ENCODE data around the gene RHOB. TPM values are rescaled to one million over a fixed set of nuclear protein-coding genes. Genes with fewer than 3 reads are reported as not detected.
"Not testable (repeated sequence)": the region's sequence is repeated elsewhere in the genome, so short reads cannot be mapped to it uniquely, and the experiment has no call there.

RHOB gene
- polyA plus RNA-seq (ENCODE audit: insufficient read length in 10 of 10) = 100 to 1,000 TPM in 9 of 10 donors, 10 to 100 TPM in 1; 83.3 to 183 (median 122) TPM
- long read RNA-seq, donor 1, transcript RHOB-201 (1 exons, 2,372 nt) = major isoform, 169 of 169 reads
- long read RNA-seq, donor 1, partial matches to known transcripts = 0 of 169 reads
- long read RNA-seq, donor 1, other reads (novel, unspliced or antisense) = 0 of 169 reads
- long read RNA-seq, donor 2, transcript RHOB-201 (1 exons, 2,372 nt) = major isoform, 78 of 78 reads
- long read RNA-seq, donor 2, partial matches to known transcripts = 0 of 78 reads
- long read RNA-seq, donor 2, other reads (novel, unspliced or antisense) = 0 of 78 reads
- long read RNA-seq, donor 3, partial matches to known transcripts = 0 of 1 reads
- long read RNA-seq, donor 3, other reads (novel, unspliced or antisense) = 0 of 1 reads
- long read RNA-seq, donor 4, transcript RHOB-201 (1 exons, 2,372 nt) = major isoform, 107 of 107 reads
- long read RNA-seq, donor 4, partial matches to known transcripts = 0 of 107 reads
- long read RNA-seq, donor 4, other reads (novel, unspliced or antisense) = 0 of 107 reads
- long read RNA-seq, donor 5, transcript RHOB-201 (1 exons, 2,372 nt) = major isoform, 205 of 205 reads
- long read RNA-seq, donor 5, partial matches to known transcripts = 0 of 205 reads
- long read RNA-seq, donor 5, other reads (novel, unspliced or antisense) = 0 of 205 reads
- long read RNA-seq, donor 6, transcript RHOB-201 (1 exons, 2,372 nt) = major isoform, 147 of 147 reads
- long read RNA-seq, donor 6, partial matches to known transcripts = 0 of 147 reads
- long read RNA-seq, donor 6, other reads (novel, unspliced or antisense) = 0 of 147 reads
- long read RNA-seq, donor 7, transcript RHOB-201 (1 exons, 2,372 nt) = major isoform, 117 of 117 reads
- long read RNA-seq, donor 7, partial matches to known transcripts = 0 of 117 reads
- long read RNA-seq, donor 7, other reads (novel, unspliced or antisense) = 0 of 117 reads
- long read RNA-seq, donor 8, transcript RHOB-201 (1 exons, 2,372 nt) = major isoform, 116 of 116 reads
- long read RNA-seq, donor 8, partial matches to known transcripts = 0 of 116 reads
- long read RNA-seq, donor 8, other reads (novel, unspliced or antisense) = 0 of 116 reads
- long read RNA-seq, donor 9, transcript RHOB-201 (1 exons, 2,372 nt) = major isoform, 26 of 26 reads
- long read RNA-seq, donor 9, partial matches to known transcripts = 0 of 26 reads
- long read RNA-seq, donor 9, other reads (novel, unspliced or antisense) = 0 of 26 reads

- peak; percentile 99 for DNase-seq
Measured at GRCh38 chr2:20446917-20447436, at the start of gene RHOB. TSS of gene RHOB (plus strand) at chr2:20447074. CDS start at chr2:20447466, 392 bp downstream.

DNA sequence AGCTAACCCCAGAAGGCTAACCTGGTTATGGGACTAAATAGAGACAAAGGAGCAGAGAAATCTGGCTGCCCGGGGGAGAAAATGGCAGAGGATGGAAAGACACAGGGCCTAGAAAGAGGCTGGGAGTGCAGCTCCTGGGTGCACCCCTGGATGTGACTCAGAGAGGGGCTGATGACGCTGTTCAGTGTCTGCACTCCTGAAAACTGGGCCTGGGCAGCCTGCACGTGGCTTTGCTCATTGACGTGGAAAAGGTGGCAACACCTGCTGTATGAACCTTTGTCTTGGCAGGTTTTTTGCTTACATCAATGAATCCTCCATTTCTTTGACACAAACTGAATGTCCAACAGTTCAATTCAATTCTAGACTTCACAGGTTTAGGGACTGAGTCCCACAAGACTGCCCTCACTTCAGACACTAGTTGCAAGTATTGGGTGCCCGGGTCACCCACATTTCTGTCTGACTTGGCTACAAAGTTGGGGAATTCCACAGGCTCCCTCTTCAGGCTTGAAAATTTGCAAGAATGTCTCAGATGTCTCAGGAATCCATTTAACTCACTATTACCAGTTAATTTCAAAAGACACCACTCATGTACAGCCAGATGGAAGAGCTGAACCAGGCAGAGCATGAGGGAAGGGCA lies 48.9 kb upstream of the RHOB start:
- no peak for DNase-seq

DNA sequence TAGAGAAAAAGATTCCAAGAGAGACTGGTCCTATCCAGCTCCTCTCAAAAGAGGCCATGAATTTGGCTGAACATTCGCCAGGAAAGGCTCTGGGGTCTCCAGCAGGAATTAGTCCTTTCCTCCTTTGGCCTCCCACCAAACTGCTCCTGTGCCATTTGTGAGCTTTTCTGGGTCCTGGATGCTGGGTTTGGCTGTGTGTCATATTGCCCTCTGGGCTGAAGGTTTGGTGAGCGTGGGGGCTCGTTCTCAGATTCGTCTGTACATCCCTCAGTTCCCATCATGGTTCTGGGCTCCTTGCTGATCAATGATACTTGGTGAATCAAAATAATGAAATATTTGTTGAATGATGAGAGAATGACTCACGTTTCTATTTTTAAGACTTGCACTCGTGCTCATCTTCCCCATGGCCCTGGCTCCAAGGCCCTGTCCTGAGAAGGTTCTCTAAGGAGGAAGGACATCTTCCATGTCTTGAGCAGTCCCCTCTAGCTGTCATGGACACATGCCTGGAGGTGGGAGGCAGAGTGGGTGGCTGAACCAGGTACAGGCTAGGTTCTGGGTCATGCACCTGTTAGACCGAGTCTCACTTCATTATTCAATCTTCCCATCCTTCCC lies 47.8 kb upstream of the RHOB start:
- peak in 1 of 3 donors; percentile 39 for DNase-seq

- no peak for DNase-seq
Measured at GRCh38 chr2:20400306-20400705, 46.6 kb upstream of the RHOB start.

GRCh38 chr2:20400787-20401488 lies 45.9 kb upstream of the RHOB start:
- DNase-seq = no peak

GRCh38 chr2:20401489-20401835 lies 45.4 kb upstream of the RHOB start:
- DNase-seq = no peak

DNA sequence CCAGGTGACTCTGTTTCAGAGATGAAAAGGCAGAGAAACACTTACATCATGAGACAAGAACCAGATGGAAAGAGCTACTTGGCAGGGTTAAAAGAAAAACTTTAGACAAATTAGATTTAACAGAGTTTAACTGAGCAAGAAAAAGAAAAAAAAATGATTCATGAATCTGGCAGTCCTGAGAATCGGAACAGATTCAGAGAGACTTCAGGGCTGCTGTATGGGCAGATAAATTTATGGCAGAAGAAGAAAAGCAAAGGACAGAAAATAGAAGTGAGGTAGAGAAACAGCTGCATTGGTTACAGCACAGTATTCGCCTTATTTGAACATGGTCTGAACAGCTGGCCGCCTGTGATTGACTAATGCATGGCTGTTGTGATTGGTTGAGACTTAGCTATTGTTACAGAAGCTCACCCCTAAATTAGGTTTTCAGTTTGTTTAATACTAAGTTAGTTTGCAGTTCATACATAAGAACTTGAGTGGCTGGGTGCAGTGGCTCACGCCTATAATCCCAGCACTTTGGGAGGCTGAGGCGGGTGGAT lies 43.0 kb upstream of the RHOB start:
- peak in 1 of 3 donors; percentile 60 for DNase-seq

DNA sequence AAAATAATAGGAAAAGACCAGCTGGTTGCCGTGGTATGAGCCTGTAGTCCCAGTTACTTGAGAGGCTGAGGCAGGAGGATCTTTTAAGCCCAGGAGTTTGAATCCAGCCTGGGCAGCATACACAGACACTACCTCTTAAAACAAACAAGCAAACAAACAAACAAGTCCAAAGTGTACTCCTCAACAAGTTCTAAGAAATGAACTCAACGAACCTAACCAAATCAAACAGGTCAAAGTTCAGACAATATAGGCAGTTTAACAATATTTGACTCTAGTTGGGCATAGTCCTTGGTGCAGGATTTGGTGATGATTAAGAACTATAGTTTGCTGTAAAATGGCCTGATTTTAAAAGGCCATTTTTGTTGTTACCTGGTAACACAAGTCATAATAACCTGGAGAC lies 41.9 kb upstream of the RHOB start:
- DNase-seq = no peak

DNA sequence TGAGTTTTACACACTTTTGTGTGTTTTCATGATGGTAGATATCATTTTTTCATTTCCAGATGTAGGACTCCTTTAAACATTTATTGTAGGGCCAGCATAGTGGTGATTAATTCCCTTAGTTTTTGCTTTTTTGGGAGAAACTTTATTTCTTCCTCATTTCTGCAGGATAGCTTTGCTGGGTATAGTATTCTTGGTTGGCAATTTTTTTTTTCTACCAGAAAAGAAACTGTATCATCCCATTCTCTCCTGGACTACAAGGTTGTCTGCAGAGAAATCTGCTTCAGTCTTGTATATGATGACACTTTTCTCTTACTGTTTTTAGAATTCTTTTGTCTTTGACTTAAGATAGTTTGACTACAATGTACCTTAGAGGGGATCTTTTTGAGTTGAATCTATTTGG lies 37.8 kb upstream of the RHOB start:
- DNase-seq = no peak

DNA sequence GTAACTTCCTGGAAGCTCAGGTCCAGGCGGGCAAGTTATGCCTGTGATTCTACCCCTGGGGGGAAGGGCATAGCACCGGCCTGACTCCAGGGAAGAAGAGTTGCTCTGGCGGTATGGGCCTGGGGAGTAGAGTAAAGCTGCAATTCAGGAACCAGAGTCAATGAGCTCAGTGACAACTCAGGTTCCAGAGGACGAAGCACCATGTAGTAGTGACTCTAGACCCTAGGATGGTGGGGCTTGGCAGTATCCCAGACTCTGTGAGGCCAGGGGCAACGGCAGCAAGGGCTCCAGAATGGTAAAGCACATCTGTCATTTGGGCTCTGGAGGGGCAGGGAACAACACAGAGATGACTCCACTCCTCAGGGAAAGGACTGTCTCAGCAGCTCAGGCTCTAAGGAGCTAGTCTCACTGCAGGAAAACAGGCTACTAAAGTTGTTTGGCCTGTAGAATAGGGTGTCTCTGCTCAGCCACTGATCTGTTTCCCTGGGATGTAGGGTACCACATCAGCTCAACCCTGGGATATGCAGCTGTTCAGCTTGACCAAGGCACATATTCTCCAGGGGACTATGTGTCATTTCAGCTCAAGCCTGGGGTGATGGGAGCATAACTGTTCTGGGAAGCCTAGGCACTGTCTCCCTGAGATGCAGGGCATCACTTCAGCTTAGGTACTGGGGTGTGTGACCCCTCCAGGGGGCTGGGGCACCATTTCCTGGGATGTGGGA lies 36.2 kb upstream of the RHOB start:
- no peak for DNase-seq

GRCh38 chr2:20411361-20411894 lies 35.4 kb upstream of the RHOB start:
- DNase-seq = peak in 2 of 3 donors; percentile 60 to 73

- no peak for DNase-seq
Measured at GRCh38 chr2:20414806-20415205, 32.1 kb upstream of the RHOB start.

GRCh38 chr2:20415511-20415918 lies 31.4 kb upstream of the RHOB start:
- DNase-seq = no peak

DNA sequence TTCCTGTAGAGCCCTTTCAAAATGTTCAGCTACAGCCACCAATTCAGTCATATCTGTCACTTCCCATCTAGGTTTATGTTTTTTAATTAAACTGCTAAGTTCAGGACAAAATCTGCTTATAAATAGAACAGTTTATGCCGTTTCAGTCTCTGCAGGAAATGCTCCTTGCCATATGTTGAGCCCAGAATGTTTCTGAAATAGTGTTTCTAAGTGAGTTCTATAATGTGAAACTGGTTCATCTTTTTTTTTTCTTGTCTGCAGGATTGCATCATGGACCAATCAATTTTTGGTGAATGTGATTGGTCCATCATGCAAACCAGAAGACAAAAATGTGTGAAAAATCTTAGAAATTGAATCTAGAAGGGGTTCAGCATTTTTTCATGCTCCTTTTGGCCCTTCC lies 30.2 kb upstream of the RHOB start:
- no peak for DNase-seq

DNA sequence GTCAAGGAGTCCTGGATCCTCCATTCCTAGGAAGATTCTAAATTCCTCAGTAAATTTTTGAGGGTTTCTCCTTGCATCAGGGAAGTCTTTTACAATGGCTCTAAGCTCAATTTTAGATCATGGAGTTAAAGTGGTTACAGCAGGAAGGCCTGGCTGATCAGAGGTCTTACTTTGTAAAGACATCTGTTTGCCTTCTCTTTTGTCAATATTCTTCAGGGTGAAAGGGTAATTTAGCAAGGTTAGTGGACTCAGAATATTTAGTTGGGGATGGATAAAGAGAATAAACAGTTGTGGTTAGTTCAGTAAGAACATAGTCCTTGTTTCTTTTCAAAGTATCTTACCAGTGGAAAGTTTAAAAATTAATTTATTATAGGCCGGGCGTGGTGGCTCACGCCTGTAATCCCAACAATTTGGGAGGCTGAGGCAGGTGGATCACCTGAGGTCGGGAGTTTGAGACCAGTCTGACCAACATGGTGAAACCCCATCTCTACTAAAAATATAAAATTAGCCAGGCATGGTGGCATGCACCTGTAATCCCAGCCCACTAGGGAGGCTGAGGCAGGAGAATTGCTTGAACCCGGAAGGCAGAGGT lies 29.5 kb upstream of the RHOB start:
- not testable (repeated sequence) for DNase-seq

DNA sequence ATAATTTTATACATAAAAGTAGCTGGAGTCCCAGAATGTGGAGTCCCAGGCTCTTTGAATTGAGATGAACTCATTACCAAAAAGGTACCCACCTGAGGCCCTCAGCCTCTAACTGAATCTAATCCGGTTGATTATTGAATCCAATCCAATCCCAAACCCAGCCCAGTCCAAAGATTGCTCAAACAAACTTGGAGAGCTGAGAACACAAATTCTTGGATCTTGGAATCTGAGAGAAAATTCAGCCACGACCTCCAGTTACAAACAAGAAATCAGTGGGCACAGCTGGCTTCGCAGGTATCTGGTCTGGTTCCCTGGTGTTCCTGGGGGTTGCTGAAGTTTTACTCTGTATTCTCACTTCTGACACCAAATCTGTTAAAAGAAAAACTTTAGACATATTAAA lies 28.4 kb upstream of the RHOB start:
- DNase-seq = no peak

DNA sequence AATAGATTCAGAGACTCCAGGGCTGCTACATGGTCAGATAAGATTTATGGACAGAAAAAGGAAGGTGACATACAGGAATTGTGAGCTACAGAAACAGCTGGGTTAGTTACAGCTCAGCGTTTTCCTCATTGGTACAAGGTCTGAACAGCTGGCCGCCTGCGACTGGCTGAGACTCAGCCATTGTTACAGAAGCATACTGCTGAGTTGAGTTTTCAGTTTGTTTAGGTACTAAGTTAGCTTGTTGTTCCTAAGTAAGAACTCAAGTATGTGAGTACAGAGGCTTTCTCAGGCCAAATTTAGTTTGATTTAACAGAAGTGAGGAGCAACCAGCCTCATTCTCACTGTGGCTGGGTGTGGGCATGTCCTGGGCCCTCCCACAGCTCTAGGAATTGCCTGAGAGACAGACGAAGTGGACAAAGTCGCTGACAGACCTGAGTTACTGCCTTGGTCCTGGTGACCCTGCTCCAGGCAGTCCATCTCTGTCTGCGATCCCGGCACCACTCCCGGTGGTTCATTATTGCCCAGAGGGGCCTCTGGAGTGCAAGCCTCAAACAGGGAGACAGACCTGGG lies 27.8 kb upstream of the RHOB start:
- peak in 2 of 3 donors; percentile 34 to 83 for DNase-seq

DNA sequence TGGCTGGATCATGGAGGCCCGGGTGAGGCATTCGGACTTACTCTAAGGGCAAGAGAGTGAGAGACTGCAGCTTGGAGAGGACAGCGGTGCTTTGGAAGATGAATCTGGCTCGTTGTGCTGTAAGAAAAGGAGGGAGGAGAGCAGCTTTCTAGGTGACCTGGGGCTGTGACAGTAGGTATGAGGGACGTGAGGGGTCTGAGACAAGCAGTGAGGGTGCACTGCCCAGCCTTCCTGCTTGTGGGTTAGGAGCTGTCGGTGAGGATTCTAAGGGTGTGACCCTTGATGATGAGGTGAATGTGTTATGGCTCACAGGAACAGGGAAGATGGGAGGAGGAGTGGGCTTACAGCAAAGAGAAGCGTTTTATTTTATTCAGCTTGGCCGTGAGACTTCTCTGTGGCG lies 27.1 kb upstream of the RHOB start:
- no peak for DNase-seq

Measured in muscle of back (tissue), 13 donors.